Activated T-cell treated with anti-CD3 and anti-CD28 coated beads, Interleukin-2, amount 50 U/mL, for 1 hour (primary cell): ENCODE measurements around the gene TBX4.
"Not testable (repeated sequence)": the region's sequence is repeated elsewhere in the genome, so short reads cannot be mapped to it uniquely, and the experiment has no call there.

ENCODE experiments used
- DNase-seq: peaks from one replicate; pipeline ENCODE4 v3.0.0-alpha.2; 2020

TBX4 gene

DNA sequence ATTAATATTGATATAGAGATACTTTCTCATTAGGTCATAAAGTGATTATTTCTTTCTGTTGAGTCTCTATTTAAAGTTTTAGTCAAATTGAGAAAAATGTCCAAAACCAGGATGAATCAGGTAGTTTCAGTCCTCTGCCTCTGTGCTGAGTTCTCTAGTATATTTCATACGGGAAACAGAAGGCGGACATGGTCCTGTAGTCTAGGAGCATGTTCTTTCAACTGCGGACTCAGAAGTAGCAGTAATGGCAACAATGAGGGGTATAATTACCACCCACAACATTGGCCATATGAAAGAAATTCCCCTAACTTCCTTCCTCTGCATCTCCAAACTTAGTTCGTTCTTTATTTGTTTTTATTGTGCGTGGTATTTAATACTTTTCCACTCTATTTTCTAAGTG, 50.1 kb downstream of the TBX4 start:
- no peak for DNase-seq

DNA sequence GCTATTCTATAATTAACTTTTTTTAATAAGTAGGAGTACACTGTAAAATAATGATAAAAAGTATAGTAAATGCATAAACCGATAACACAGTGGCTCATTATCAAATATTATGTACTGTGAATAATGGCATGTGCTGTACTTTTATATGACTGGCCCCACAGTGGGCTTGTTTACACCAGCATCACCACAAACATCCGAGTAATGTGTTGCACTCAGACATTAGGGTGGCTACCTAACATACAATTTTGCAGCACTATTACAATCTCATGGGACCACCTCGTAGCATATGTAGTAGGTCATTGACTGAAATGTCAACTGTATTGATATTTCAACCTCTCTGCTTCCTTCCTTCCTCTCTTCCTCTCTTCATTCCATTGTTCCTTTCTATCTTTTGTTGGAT, 51.7 kb downstream of the TBX4 start:
- no peak for DNase-seq

- no peak for DNase-seq
Observed at GRCh38 chr17:61504697-61505096, 52.5 kb downstream of the TBX4 start.

DNA sequence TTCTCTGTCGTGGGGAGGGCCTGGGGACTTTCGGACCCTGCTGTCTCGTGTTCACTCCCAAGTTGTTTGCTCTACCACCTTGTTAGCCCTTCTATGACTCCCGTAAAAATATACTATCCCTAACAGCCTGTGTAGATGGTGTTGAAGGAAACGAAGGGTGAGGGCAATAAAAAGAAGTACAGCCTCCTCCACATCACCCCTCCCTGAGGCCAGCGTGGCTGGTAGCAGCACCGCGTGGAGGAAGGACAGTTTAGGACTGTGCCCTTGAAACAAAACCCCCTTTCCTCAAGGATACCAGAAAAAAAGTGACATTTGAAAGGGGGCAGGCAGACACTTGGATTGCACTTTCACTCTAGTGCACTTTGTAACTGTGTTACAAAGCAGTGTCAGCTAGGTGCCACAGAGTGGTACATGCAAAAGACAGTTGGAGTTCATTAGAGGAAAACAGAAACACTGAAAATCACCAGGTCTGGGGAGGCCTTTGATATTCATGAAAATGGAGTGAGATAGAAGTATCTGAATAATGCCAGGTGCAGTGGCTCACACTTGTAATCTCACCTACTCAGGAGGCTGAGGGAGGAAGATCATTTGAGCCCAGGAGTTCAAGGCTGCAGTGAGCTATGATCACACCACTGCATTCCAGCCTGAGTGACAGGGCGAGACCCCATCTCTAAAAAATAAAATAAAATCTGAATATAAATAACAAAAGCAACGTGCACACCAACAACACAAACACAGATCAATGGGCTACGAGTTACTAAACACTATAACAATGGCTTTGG, 53.8 kb downstream of the TBX4 start:
- no peak for DNase-seq

GRCh38 chr17:61507383-61508066, 55.3 kb downstream of the TBX4 start:
- DNase-seq = no peak

DNA sequence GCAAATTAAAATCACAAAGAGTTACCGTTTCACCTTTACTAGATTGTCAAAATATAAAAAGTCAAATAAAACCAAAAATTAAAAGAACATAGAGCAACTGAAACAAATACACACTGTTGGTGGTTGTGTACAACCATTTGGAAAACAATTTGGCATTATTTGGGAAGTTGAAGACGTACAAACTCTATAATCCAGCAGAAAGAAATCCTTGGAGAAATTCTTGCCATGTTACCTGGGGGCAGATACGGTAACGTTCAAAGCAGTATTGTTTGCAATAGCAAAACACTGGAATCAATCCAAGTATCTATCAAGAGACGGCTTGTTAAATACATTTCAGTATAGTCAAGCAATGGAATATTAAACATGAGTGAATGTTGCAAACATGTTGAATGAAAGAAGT, 56.7 kb downstream of the TBX4 start:
- no peak for DNase-seq

DNA sequence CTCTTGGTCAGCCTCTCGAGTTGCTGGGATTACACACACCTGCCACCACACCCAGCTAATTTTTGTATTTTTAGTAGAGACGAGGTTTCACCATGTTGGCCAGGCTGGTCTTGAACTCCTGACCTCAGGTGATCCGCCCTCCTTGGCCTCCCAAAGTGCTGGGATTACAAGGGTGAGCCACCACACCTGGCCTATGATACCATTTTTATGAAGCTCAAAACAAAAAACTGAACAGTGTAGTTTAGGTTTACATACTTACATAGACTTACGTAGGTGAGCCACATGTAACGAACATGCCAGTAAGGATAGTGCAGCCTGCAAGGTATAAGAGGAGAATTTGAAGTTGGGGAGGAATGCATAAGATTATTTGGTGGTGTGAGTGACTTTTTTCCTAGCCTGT, 57.2 kb downstream of the TBX4 start:
- not testable (repeated sequence) for DNase-seq

DNA sequence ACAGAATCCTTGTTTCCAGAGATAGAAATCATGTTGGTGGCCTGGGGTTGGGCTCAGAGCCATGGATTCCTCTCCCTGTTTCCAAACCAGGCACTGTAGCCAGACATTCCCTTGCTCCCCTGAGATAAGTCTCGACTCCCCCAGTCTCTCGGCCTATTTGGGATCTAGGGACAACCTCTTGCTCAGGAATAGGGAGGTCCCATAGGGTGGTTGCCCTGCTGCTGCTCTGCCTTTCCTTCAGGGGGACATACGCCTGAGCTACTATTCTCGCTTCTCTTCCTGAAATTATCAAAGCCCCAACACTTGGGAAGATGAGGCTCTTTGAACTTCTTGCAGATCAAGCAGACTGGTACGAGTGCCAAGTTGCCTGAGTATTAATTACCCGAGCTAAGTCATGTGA, 58.0 kb downstream of the TBX4 start:
- DNase-seq = no peak

- DNase-seq = no peak
Observed at GRCh38 chr17:61510991-61511390, 58.8 kb downstream of the TBX4 start.

GRCh38 chr17:61511480-61512182, 59.4 kb downstream of the TBX4 start:
- DNase-seq = no peak

DNA sequence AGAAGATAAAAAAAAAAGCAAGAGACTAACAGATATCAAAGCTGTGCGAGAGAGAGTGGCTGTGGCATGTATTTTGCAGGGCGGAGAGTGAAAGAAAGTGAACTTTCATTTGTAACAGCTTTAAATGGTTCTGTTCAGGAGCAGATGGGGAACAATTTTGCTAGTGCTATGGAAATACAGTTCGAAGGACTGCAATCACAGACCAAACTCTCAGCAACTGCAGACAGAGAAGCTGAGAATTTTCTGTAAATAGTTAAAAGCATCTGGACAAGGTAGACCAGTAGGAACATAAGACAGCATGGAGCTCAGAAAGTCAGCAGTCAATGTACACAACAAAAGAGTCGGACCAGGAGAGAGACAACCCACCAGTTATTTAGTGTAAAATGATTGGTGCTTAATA, 62.3 kb downstream of the TBX4 start:
- no peak for DNase-seq

DNA sequence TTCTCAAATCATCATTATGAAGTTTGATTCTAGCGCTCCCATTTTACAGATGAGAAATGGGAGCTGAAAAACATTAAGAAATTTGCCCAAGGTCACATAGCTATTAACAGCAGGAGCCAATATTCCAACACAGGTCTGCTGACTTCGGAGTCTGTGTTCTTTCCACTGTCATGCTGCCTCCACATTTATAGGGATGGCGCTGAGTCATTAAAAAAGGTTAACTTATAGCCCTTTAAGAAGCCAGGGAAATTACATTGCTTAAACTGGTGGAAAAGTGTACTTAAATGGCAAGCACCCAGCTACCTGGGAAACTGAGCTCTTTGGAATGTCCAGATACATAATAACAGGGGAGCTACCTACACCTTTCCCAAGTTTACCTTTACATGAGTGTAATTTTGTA, 65.0 kb downstream of the TBX4 start:
- DNase-seq = no peak

GRCh38 chr17:61517843-61518606, 65.8 kb downstream of the TBX4 start:
- DNase-seq = no peak

- no peak for DNase-seq
Observed at GRCh38 chr17:61519139-61519538, 66.9 kb downstream of the TBX4 start.

GRCh38 chr17:61519754-61520440, 67.7 kb downstream of the TBX4 start:
- no peak for DNase-seq

DNA sequence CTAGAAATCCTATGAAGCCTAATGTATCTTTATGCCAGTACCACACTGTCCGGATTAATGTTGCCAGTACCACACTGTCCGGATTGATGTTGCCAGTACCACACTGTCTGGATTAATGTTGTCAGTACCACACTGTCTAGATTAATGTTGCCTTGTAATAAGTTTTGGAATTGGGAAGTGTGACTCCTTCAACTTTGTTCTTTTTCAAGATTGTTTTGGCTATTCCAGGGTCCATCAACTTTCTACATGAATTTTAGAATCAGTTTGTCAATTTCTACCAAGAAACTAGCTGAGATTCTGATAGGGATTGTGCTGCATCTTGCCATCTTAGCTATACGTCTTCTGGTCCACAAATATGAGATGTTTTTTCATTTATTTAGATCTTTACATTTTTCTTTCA, 68.7 kb downstream of the TBX4 start:
- DNase-seq = no peak

DNA sequence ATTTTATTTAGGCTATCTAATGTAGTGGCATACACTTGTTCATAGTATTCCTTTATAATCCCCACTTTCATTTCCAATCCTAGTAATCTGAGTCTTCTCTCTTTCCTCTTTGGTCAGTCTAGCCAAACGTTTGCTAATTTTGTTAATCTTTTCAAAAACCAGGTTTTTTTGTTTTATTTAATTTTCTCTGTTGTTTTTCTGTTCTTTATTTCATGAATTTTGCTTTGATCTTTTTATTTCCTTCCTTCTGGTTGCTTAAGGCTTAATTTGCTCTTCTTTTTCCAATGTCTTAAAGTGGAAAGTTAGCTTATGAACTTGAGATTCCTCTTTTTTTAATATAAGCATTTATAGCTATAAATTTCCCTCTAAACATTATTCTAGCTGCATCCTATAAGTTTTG, 69.9 kb downstream of the TBX4 start:
- no peak for DNase-seq

DNA sequence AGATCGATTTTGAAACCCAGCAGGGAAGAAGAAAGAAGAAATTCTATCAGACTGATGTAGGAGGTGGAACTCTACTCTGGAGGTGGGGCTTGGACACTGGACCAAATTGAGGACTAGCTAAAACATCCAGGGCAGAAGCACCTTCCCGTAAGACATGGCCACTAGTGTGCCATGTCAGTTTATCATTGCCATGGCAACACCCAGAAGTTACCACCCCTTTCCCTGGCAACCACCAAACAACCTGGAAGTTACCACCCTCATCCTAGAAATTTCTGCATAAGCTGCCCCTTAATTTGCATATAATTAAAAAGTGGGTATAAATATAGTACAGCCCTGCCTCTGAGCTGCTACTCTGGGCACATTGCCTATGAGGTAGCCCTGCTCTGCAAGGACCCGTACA, 72.1 kb downstream of the TBX4 start:
- DNase-seq = no peak

DNA sequence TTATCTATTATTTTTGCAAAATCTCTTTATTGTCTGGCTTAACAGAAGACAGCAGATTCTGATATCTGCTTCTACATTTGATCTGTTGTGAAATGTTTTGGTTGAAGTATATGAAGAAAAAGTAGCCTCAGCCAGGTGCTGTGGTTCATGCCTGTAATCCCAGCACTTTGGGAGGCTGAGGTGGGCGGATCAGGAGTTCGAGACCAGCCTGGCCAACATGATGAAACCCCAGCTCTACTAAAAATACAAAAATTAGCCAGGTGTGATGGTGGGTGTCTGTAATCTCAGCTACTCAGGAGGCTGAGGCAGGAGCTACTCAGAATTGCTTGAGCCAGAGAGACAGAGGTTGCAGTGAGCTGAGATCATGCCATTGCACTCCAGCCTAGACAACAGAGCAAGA, 75.2 kb downstream of the TBX4 start:
- DNase-seq = not testable (repeated sequence)

DNA sequence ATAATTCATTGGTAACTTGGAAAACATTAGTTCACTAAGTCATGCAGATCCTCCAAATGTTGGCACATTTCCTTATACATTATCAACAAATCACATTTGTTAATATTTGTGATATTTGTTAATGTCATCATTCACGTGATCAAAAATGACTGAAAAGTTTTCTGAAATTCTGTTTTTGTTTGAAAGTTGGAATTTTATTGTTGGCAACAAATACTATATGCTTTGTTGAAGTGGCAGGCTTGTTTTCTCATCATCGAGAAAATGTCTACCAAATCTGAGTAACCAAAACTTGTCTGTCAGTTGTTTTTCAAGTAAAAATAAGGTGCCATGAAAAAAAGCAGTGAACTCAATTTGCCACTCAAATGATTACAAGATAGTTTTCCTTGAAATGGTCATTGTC, 75.9 kb downstream of the TBX4 start:
- no peak for DNase-seq

DNA sequence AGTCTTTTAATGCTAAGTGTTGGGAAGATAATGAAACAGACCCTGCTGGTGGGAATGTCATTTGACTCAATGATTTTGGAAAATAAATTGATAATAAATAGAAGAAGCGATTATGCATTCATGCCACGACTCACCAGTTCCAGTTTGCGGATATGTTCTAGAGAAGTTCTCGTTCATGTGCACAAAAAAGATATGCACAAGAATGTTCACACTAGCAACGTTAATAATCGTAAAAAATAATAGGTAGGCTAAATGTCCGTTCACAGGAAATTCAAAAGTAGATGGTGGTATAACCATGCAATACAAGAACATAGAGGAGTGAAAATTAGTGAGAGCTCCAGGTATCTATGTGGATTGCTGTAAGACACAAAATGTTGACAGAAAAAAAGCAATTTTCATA, 79.0 kb downstream of the TBX4 start:
- DNase-seq = no peak

DNA sequence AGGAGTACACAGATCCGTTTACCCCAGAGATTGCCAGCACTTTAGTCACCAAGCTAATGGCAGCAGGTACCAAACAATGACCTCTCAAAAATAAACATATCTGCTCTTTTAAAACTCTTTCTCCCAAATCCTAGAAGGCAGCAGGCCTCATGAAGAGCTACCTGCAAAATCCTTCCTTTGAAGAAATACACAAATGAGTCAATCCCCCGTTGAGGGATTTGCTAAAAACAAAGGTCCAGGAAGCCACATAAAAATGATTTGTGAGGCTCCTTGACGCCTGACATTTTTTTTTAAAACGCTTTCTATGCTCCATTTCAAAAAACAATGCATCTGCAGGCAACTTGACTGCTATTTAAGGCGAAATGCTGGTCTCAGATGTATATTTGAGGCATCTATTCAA, 80.6 kb downstream of the TBX4 start:
- DNase-seq = no peak

GRCh38 chr17:61533797-61534196, 81.6 kb downstream of the TBX4 start:
- DNase-seq = no peak
